HEK293T (cell line): ENCODE results near the gene CST3.

ENCODE experiments used
- ARNT ChIP-seq: fragments of 450-650 bp; IDR thresholded peaks from 2 replicates; pipeline ENCODE4 v1.6.1; 2017; ENCODE audit warnings: mild to moderate bottlenecking
- BHLHE40 ChIP-seq: fragments of 450-650 bp; IDR thresholded peaks from 2 replicates; pipeline ENCODE4 v1.6.1; 2016; ENCODE audit warnings: mild to moderate bottlenecking, moderate library complexity, borderline replicate concordance
- CTBP1 ChIP-seq: fragments of 450-650 bp; IDR thresholded peaks from 2 replicates; pipeline ENCODE4 v1.6.1; 2016; ENCODE audit warnings: borderline replicate concordance
- FOXA1 ChIP-seq: fragments of 450-650 bp; IDR thresholded peaks from 2 replicates; pipeline ENCODE4 v1.6.1; 2016; ENCODE audit warnings: mild to moderate bottlenecking
- FOXK2 ChIP-seq: fragments of 450-650 bp; IDR thresholded peaks from 2 replicates; pipeline ENCODE4 v1.6.1; 2016; ENCODE audit warnings: mild to moderate bottlenecking
- FOXM1 ChIP-seq: fragments of 450-650 bp; IDR thresholded peaks from 2 replicates; pipeline ENCODE4 v1.6.1; 2017; ENCODE audit warnings: mild to moderate bottlenecking, borderline replicate concordance
- L3MBTL2 ChIP-seq: fragments of 450-650 bp; conservative IDR thresholded peaks from 2 replicates; pipeline ENCODE4 v1.6.1; 2016; ENCODE audit warnings: mild to moderate bottlenecking
- LEF1 ChIP-seq: fragments of 450-650 bp; IDR thresholded peaks from 2 replicates; pipeline ENCODE4 v1.6.1; 2017; ENCODE audit warnings: mild to moderate bottlenecking, borderline replicate concordance
- NFRKB ChIP-seq: fragments of 450-650 bp; IDR thresholded peaks from 2 replicates; pipeline ENCODE4 v1.6.1; 2016; ENCODE audit warnings: mild to moderate bottlenecking, moderate library complexity
- SP1 ChIP-seq: fragments of 450-650 bp; IDR thresholded peaks from 2 replicates; pipeline ENCODE4 v1.6.1; 2017
- SUZ12 ChIP-seq: fragments of 450-650 bp; IDR thresholded peaks from 2 replicates; pipeline ENCODE4 v1.6.1; 2016; ENCODE audit warnings: mild to moderate bottlenecking
- TARDBP ChIP-seq: fragments of 450-650 bp; IDR thresholded peaks from 2 replicates; pipeline ENCODE4 v1.6.1; 2016
- ZNF384 ChIP-seq: fragments of 450-650 bp; IDR thresholded peaks from 2 replicates; pipeline ENCODE4 v1.6.1; 2016
- TF ChIP-seq, protein P1 (sequence below): fragments of 450-650 bp; IDR thresholded peaks from 2 replicates; pipeline ENCODE4 v1.6.1; 2016

DNA sequence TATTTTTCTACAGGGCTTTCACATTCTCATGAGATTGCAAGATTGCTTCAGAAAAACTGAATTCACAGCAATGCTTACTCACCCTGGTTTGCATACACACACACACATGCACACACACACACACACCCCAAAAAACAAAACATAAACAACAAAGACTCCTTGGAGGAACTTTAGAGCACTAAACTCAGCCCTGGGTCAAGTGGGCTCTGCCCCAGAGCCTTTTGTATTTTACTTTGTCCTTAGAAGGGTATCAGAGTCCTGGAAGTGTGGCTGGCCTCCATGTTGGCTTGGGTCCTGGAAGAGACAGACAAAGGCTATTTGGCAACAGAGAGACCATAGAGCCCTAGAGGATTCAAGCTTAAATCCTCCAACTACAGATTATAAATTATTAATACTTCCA, 24.1 kb downstream of the CST3 start:
- TF ChIP-seq FOXM1: no peak
- TF ChIP-seq SP1: no peak
- TF ChIP-seq NFRKB: no peak
- no peak for TF ChIP-seq BHLHE40
- no peak for TF ChIP-seq FOXA1
- no peak for TF ChIP-seq L3MBTL2
- TF ChIP-seq, protein P1, sequence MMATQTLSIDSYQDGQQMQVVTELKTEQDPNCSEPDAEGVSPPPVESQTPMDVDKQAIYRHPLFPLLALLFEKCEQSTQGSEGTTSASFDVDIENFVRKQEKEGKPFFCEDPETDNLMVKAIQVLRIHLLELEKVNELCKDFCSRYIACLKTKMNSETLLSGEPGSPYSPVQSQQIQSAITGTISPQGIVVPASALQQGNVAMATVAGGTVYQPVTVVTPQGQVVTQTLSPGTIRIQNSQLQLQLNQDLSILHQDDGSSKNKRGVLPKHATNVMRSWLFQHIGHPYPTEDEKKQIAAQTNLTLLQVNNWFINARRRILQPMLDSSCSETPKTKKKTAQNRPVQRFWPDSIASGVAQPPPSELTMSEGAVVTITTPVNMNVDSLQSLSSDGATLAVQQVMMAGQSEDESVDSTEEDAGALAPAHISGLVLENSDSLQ: no peak
- TF ChIP-seq SUZ12: no peak
- TF ChIP-seq ARNT: no peak
- no peak for TF ChIP-seq LEF1
- TF ChIP-seq FOXK2: no peak
- no peak for TF ChIP-seq CTBP1
- TF ChIP-seq ZNF384: no peak
- TF ChIP-seq TARDBP: no peak
